ENCODE measurements around the gene RSAD1. TPM values are rescaled to one million over a fixed set of nuclear protein-coding genes. Genes with fewer than 3 reads are reported as not detected.

RSAD1 gene
- total and polyA plus RNA-seq, 4 donors = 10.8 to 22.7 (median 18.6) TPM

DNA sequence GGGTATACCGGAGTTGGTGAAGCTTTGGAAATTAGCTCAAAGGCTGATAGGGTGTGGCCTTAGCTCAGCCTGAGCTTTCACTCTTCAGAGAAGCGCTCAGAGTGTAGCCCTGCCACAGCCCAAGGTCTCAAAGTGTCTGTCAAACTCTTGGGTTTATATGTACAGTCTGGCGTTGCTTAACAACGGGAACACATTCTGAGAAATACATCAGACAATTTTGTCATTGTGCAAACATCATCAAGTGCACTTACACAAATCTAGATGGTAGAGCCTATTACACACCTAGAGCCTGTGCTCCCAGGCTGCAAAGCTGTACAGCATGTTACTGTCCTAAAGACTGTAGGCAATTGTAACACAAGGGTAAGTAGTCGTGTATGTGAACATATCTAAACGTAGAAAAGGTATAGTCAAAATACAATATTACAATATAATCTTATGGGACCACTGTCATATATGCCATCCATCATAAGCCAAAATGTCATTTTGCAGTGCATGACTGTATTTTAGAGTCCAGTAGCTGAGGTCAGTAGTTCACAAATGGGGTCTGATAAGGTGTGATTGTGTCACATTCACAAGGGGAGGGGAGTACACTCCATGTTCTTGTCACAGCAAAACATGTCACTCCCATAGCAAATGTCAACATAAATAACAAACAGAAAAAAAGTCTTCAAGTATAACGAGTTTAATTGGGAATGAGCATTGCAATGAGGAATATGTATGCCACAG lies 30.6 kb upstream of the RSAD1 start:
- TF ChIP-seq HNF4A (conservative IDR thresholded peaks at IDR 0.05) (no peak), RXRA (IDR thresholded peaks at IDR 0.05) (peak in 1 of 2 donors; percentile 29)
- TF ChIP-seq, protein P1, sequence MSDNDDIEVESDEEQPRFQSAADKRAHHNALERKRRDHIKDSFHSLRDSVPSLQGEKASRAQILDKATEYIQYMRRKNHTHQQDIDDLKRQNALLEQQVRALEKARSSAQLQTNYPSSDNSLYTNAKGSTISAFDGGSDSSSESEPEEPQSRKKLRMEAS (IDR thresholded peaks at IDR 0.05) = no peak
- Histone ChIP-seq H3K27ac (ENCODE audit: low read depth in 1 of 2, low read length in 2 of 2) (no peak overlapping the region), H3K4me3 (ENCODE audit: low read depth in 1 of 3, low read length in 3 of 3) (no peak overlapping the region), H3K9ac (ENCODE audit: low read depth in 1 of 2, low read length in 2 of 2) (no peak overlapping the region), H3K27me3 (ENCODE audit: control insufficient read depth in 4 of 4, insufficient read depth in 4 of 4, low read length in 3 of 4) (no peaks in the 10 kb centered on the region), H3K4me1 (ENCODE audit: control insufficient read depth in 4 of 4, insufficient read depth in 4 of 4, low read length in 3 of 4) (peaks cover 0 to 15% (median 6%) of the 10 kb centered on the region in 4 donors), H3K36me3 (ENCODE audit: control insufficient read depth in 4 of 4, insufficient read depth in 3 of 4, low read depth in 1 of 4, low read length in 3 of 4) (no peaks in the 10 kb centered on the region), H3K9me3 (ENCODE audit: control insufficient read depth in 4 of 4, low read length in 3 of 4) (no peaks in the 10 kb centered on the region)
- no peak for DNase-seq (ENCODE audit: low spot score)
- WGBS = 83% methylated on average over 7 of the region's 7 CpGs

DNA sequence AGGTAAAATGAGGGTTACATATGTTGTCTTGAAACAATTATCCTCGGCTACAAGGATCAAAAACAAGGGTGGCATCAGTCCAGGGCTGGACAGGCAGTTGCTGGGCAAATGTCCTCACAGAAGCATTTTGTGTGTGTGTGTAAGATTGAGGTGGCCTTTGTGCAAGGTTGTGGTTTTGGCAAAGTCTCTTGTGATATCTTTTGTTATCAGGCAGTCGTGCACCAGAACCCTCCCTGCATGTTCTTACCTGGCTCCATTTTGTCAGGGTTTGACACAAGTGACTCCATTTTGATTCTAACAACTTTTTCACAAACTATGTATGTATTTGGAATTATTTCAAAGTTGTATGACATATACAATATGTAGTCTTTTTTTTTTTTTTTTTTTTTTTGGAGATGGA lies 30.0 kb upstream of the RSAD1 start:
- no peaks in the 10 kb centered on the region for H3K27me3 ChIP-seq (ENCODE audit: control insufficient read depth in 4 of 4, insufficient read depth in 4 of 4, low read length in 3 of 4)
- no peak overlapping the region for H3K27ac ChIP-seq (ENCODE audit: low read depth in 1 of 2, low read length in 2 of 2)
- H3K9me3 ChIP-seq (ENCODE audit: control insufficient read depth in 4 of 4, low read length in 3 of 4) = no peaks in the 10 kb centered on the region
- no peak for DNase-seq (ENCODE audit: low spot score)
- H3K4me3 ChIP-seq (ENCODE audit: low read depth in 1 of 3, low read length in 3 of 3) = no peak overlapping the region
- 37% methylated on average over 2 of the region's 2 CpGs for WGBS
- H3K4me1 ChIP-seq (ENCODE audit: control insufficient read depth in 4 of 4, insufficient read depth in 4 of 4, low read length in 3 of 4) = peaks cover 0 to 9% (median 1%) of the 10 kb centered on the region in 4 donors
- H3K36me3 ChIP-seq (ENCODE audit: control insufficient read depth in 4 of 4, insufficient read depth in 3 of 4, low read depth in 1 of 4, low read length in 3 of 4) = no peaks in the 10 kb centered on the region
- no peak overlapping the region for H3K9ac ChIP-seq (ENCODE audit: low read depth in 1 of 2, low read length in 2 of 2)
- TF ChIP-seq YY1 (IDR thresholded peaks at IDR 0.05) (no peak), EGR1 (IDR thresholded peaks at IDR 0.05; ENCODE audit: low read depth in 2 of 2) (no peak), FOXA1 (IDR thresholded peaks at IDR 0.05) (no peak), FOXA2 (IDR thresholded peaks at IDR 0.05) (no peak)
- TF ChIP-seq, protein P2, sequence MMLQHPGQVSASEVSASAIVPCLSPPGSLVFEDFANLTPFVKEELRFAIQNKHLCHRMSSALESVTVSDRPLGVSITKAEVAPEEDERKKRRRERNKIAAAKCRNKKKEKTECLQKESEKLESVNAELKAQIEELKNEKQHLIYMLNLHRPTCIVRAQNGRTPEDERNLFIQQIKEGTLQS (IDR thresholded peaks at IDR 0.05) = no peak
- TF ChIP-seq, protein P3, sequence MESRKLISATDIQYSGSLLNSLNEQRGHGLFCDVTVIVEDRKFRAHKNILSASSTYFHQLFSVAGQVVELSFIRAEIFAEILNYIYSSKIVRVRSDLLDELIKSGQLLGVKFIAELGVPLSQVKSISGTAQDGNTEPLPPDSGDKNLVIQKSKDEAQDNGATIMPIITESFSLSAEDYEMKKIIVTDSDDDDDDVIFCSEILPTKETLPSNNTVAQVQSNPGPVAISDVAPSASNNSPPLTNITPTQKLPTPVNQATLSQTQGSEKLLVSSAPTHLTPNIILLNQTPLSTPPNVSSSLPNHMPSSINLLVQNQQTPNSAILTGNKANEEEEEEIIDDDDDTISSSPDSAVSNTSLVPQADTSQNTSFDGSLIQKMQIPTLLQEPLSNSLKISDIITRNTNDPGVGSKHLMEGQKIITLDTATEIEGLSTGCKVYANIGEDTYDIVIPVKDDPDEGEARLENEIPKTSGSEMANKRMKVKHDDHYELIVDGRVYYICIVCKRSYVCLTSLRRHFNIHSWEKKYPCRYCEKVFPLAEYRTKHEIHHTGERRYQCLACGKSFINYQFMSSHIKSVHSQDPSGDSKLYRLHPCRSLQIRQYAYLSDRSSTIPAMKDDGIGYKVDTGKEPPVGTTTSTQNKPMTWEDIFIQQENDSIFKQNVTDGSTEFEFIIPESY (IDR thresholded peaks at IDR 0.05) = no peak
- TF ChIP-seq, protein P4, sequence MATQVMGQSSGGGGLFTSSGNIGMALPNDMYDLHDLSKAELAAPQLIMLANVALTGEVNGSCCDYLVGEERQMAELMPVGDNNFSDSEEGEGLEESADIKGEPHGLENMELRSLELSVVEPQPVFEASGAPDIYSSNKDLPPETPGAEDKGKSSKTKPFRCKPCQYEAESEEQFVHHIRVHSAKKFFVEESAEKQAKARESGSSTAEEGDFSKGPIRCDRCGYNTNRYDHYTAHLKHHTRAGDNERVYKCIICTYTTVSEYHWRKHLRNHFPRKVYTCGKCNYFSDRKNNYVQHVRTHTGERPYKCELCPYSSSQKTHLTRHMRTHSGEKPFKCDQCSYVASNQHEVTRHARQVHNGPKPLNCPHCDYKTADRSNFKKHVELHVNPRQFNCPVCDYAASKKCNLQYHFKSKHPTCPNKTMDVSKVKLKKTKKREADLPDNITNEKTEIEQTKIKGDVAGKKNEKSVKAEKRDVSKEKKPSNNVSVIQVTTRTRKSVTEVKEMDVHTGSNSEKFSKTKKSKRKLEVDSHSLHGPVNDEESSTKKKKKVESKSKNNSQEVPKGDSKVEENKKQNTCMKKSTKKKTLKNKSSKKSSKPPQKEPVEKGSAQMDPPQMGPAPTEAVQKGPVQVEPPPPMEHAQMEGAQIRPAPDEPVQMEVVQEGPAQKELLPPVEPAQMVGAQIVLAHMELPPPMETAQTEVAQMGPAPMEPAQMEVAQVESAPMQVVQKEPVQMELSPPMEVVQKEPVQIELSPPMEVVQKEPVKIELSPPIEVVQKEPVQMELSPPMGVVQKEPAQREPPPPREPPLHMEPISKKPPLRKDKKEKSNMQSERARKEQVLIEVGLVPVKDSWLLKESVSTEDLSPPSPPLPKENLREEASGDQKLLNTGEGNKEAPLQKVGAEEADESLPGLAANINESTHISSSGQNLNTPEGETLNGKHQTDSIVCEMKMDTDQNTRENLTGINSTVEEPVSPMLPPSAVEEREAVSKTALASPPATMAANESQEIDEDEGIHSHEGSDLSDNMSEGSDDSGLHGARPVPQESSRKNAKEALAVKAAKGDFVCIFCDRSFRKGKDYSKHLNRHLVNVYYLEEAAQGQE (IDR thresholded peaks at IDR 0.05) = no peak

Data from liver (tissue), 9 donors.